Activated naive CD4-positive, alpha-beta T cell treated with anti-CD3 and anti-CD28 coated beads, Interleukin-2, amount 50 U/mL, for 24 hours (primary cell): ENCODE measurements around the gene ASB13.

Experiments used
- H3K27ac Mint-ChIP-seq: one replicate; pipeline ENCODE4 v1.8.0; 2021; ENCODE audit warnings: mild to moderate bottlenecking, mixed read lengths
- H3K27me3 Mint-ChIP-seq: one replicate; pipeline ENCODE4 v1.8.0; 2021; ENCODE audit warnings: mixed read lengths
- H3K36me3 Mint-ChIP-seq: one replicate; pipeline ENCODE4 v1.8.0; 2021; ENCODE audit warnings: mixed read lengths
- H3K4me1 Mint-ChIP-seq: one replicate; pipeline ENCODE4 v1.8.0; 2021; ENCODE audit warnings: mixed read lengths
- H3K4me3 Mint-ChIP-seq: one replicate; pipeline ENCODE4 v1.8.0; 2021; ENCODE audit warnings: mild to moderate bottlenecking, mixed read lengths
- H3K9me3 Mint-ChIP-seq: one replicate; pipeline ENCODE4 v1.8.0; 2021; ENCODE audit warnings: mixed read lengths

ASB13 gene

GRCh38 chr10:5659702-5660528 lies 6.5 kb downstream of the ASB13 start:
- Mint-ChIP-seq H3K9me3 (no peaks in the 10 kb centered on the region), H3K4me1 (peaks cover 46% of the 10 kb centered on the region), H3K4me3 (no peak overlapping the region), H3K27me3 (no peaks in the 10 kb centered on the region), H3K36me3 (no peaks in the 10 kb centered on the region), H3K27ac (peak overlapping the region; percentile 38)

- no peak overlapping the region for H3K4me3 Mint-ChIP-seq
- H3K9me3 Mint-ChIP-seq, result no peaks in the 10 kb centered on the region
- peaks cover 42% of the 10 kb centered on the region for H3K4me1 Mint-ChIP-seq
- no peaks in the 10 kb centered on the region for H3K36me3 Mint-ChIP-seq
- H3K27me3 Mint-ChIP-seq, result no peaks in the 10 kb centered on the region
- H3K27ac Mint-ChIP-seq, result no peak overlapping the region
Observed at GRCh38 chr10:5658871-5659618, 7.3 kb downstream of the ASB13 start.

- Mint-ChIP-seq H3K36me3 (no peaks in the 10 kb centered on the region), H3K4me1 (peaks cover 39% of the 10 kb centered on the region), H3K27ac (no peak overlapping the region), H3K9me3 (no peaks in the 10 kb centered on the region), H3K4me3 (peak overlapping the region; percentile 11), H3K27me3 (no peaks in the 10 kb centered on the region)
Observed at GRCh38 chr10:5656737-5657579, 9.4 kb downstream of the ASB13 start.

- Mint-ChIP-seq H3K27me3 (no peaks in the 10 kb centered on the region), H3K27ac (no peak overlapping the region), H3K36me3 (peaks cover under 1% of the 10 kb centered on the region), H3K4me3 (no peak overlapping the region), H3K4me1 (peaks cover 32% of the 10 kb centered on the region), H3K9me3 (no peaks in the 10 kb centered on the region)
Observed at GRCh38 chr10:5655121-5655520, 11.3 kb downstream of the ASB13 start.

- H3K4me1 Mint-ChIP-seq, result peaks cover 25% of the 10 kb centered on the region
- H3K9me3 Mint-ChIP-seq, result no peaks in the 10 kb centered on the region
- no peak overlapping the region for H3K4me3 Mint-ChIP-seq
- H3K27me3 Mint-ChIP-seq, result no peaks in the 10 kb centered on the region
- peaks cover 5% of the 10 kb centered on the region for H3K36me3 Mint-ChIP-seq
- H3K27ac Mint-ChIP-seq, result no peak overlapping the region
Observed at GRCh38 chr10:5654218-5654755, 12.1 kb downstream of the ASB13 start.

GRCh38 chr10:5652746-5653145 lies 13.6 kb downstream of the ASB13 start:
- H3K4me1 Mint-ChIP-seq, result peaks cover 26% of the 10 kb centered on the region

GRCh38 chr10:5651388-5651764 lies 15.0 kb downstream of the ASB13 start:
- Mint-ChIP-seq H3K27ac (no peak overlapping the region), H3K4me3 (no peak overlapping the region), H3K27me3 (no peaks in the 10 kb centered on the region), H3K4me1 (peaks cover 15% of the 10 kb centered on the region), H3K36me3 (peaks cover 9% of the 10 kb centered on the region), H3K9me3 (no peaks in the 10 kb centered on the region)

More at GRCh38 chr10:5652746-5653145, 13.6 kb downstream of the ASB13 start:
- Mint-ChIP-seq H3K27ac (no peak overlapping the region), H3K9me3 (no peaks in the 10 kb centered on the region), H3K27me3 (no peaks in the 10 kb centered on the region), H3K36me3 (peaks cover 5% of the 10 kb centered on the region), H3K4me3 (no peak overlapping the region)

- Mint-ChIP-seq H3K27ac (no peak overlapping the region), H3K9me3 (no peaks in the 10 kb centered on the region), H3K4me3 (no peak overlapping the region), H3K27me3 (no peaks in the 10 kb centered on the region), H3K36me3 (peaks cover 9% of the 10 kb centered on the region), H3K4me1 (peaks cover 12% of the 10 kb centered on the region)
Observed at GRCh38 chr10:5650664-5651387, 15.6 kb downstream of the ASB13 start.

- H3K9me3 Mint-ChIP-seq, result no peaks in the 10 kb centered on the region
- peaks cover 4% of the 10 kb centered on the region for H3K4me1 Mint-ChIP-seq
- no peak overlapping the region for H3K4me3 Mint-ChIP-seq
- H3K27ac Mint-ChIP-seq, result peak overlapping the region; percentile 77
- H3K27me3 Mint-ChIP-seq, result no peaks in the 10 kb centered on the region
- peaks cover 9% of the 10 kb centered on the region for H3K36me3 Mint-ChIP-seq
Observed at GRCh38 chr10:5649746-5650145, 16.6 kb downstream of the ASB13 start.

GRCh38 chr10:5648494-5649457 lies 17.6 kb downstream of the ASB13 start:
- H3K4me3 Mint-ChIP-seq, result peak overlapping the region; percentile 19
- peaks cover 4% of the 10 kb centered on the region for H3K4me1 Mint-ChIP-seq
- no peaks in the 10 kb centered on the region for H3K27me3 Mint-ChIP-seq
- peak overlapping the region; percentile 91 for H3K27ac Mint-ChIP-seq
- H3K36me3 Mint-ChIP-seq, result peaks cover 11% of the 10 kb centered on the region
- no peaks in the 10 kb centered on the region for H3K9me3 Mint-ChIP-seq

GRCh38 chr10:5647507-5648240 lies 18.7 kb downstream of the ASB13 start:
- Mint-ChIP-seq H3K36me3 (peaks cover 15% of the 10 kb centered on the region), H3K4me1 (peaks cover 4% of the 10 kb centered on the region), H3K27me3 (no peaks in the 10 kb centered on the region), H3K9me3 (no peaks in the 10 kb centered on the region), H3K27ac (peak overlapping the region; percentile 94), H3K4me3 (no peak overlapping the region)

- H3K36me3 Mint-ChIP-seq, result peaks cover 17% of the 10 kb centered on the region
- H3K4me3 Mint-ChIP-seq, result no peak overlapping the region
- no peaks in the 10 kb centered on the region for H3K27me3 Mint-ChIP-seq
- H3K9me3 Mint-ChIP-seq, result no peaks in the 10 kb centered on the region
- H3K4me1 Mint-ChIP-seq, result peaks cover 4% of the 10 kb centered on the region
- no peak overlapping the region for H3K27ac Mint-ChIP-seq
Observed at GRCh38 chr10:5645944-5646617, 20.3 kb downstream of the ASB13 start.

- Mint-ChIP-seq H3K36me3 (peaks cover 18% of the 10 kb centered on the region), H3K4me1 (peaks cover 4% of the 10 kb centered on the region), H3K27me3 (no peaks in the 10 kb centered on the region), H3K4me3 (no peak overlapping the region), H3K9me3 (no peaks in the 10 kb centered on the region), H3K27ac (peak overlapping the region; percentile 41)
Observed at GRCh38 chr10:5645375-5645774, 21.0 kb downstream of the ASB13 start.
